Activated T-cell treated with anti-CD3 and anti-CD28 coated beads for 1 hour (primary cell): Measurements from ENCODE around the gene MED23.
A peak's percentile ranks its signal among the peaks of the same experiment; 100 is the strongest.

Experiments
- DNase-seq: peaks from one replicate; pipeline ENCODE4 v3.0.0-alpha.2; 2020; ENCODE audit warnings: low read depth

The MED23 gene, protein sequence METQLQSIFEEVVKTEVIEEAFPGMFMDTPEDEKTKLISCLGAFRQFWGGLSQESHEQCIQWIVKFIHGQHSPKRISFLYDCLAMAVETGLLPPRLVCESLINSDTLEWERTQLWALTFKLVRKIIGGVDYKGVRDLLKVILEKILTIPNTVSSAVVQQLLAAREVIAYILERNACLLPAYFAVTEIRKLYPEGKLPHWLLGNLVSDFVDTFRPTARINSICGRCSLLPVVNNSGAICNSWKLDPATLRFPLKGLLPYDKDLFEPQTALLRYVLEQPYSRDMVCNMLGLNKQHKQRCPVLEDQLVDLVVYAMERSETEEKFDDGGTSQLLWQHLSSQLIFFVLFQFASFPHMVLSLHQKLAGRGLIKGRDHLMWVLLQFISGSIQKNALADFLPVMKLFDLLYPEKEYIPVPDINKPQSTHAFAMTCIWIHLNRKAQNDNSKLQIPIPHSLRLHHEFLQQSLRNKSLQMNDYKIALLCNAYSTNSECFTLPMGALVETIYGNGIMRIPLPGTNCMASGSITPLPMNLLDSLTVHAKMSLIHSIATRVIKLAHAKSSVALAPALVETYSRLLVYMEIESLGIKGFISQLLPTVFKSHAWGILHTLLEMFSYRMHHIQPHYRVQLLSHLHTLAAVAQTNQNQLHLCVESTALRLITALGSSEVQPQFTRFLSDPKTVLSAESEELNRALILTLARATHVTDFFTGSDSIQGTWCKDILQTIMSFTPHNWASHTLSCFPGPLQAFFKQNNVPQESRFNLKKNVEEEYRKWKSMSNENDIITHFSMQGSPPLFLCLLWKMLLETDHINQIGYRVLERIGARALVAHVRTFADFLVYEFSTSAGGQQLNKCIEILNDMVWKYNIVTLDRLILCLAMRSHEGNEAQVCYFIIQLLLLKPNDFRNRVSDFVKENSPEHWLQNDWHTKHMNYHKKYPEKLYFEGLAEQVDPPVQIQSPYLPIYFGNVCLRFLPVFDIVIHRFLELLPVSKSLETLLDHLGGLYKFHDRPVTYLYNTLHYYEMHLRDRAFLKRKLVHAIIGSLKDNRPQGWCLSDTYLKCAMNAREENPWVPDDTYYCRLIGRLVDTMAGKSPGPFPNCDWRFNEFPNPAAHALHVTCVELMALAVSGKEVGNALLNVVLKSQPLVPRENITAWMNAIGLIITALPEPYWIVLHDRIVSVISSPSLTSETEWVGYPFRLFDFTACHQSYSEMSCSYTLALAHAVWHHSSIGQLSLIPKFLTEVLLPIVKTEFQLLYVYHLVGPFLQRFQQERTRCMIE (N-terminal part only)

DNA sequence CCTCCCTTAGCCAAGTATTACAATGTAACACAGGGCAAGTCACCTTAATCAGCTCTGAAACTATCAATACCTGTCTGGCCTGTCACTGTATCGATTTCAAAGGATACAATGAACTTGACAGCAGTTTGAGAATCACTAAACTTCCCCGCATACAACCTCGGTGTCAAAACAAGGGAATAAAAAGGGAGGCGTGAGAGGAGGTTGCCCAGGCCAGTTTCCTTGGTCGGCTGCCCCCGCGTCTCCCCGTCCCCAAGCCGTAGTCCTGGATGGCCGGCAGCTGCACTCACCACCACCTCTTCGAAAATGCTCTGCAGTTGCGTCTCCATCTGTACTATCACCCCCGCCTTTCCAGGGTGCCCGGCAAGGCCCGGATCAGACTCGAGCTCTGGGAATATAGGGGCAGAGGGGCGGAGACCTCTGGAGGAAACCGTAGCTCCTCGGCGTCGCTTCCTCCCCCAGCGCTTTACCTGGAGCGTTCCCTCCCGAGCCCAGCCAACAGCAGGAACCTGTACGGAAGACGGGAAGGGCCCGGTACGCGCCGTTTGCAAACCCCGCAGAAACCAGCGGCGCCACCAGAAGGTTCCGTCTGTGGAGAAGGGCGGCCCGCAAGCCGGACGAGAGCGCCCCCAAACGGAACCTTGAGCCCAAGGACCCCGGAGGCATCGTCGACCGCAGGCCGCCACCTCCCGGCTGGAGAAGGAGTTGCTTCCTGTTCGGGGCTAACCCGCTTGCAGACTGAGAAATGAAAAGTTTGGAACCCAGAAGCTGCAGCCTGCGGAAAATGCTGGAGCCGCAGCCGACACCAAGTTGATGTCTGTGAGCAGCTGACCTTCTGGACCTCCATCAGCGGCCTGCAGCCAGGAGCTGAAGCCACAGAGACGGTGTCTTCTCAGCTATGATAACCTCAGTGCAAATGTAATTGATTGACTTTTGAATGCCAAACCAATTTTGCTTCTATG lies at the start of gene MED23:
Gene MED23 (minus strand): TSS at position 519 of the 959 bp plus-strand sequence. CDS start 193 bp downstream, at position 326.
- DNase-seq: peak; percentile 95

DNA sequence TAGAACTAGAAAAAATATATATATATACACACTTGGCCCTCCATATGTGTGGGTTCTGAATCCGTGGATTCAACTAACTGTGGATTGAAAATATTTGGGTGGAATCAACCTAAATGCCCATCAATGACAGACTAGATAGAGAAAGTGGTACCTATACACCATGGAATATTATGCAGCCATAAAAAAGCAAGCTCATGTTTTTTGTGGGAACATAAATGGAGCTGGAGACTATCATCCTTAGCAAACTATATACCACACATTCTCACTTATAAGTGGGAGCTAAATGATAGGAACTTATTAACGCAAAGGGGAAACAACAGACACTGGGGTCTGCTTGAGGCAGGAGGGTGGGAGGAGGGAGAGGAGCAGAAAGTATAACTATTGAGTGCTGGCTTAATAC lies 45.1 kb upstream of the MED23 start:
- DNase-seq: no peak

DNA sequence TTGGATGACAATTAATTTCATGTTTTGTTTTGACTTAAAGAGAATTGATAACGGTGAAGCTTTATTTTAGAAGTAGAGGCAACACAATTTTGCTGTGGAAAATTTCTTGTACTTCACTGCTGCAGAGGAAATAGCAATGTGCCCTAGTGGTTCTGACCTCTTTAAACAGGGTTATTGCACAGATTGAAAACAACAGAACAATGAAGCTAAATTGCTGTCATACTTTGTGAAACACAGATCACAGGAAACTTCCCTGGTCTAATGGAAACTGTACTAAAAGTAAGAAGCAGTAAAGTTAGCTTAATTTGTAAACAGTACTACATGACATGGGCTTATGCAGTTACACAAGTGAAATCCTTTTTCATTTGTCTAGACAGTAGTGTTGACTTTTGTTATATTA lies 41.8 kb upstream of the MED23 start:
- DNase-seq: no peak

DNA sequence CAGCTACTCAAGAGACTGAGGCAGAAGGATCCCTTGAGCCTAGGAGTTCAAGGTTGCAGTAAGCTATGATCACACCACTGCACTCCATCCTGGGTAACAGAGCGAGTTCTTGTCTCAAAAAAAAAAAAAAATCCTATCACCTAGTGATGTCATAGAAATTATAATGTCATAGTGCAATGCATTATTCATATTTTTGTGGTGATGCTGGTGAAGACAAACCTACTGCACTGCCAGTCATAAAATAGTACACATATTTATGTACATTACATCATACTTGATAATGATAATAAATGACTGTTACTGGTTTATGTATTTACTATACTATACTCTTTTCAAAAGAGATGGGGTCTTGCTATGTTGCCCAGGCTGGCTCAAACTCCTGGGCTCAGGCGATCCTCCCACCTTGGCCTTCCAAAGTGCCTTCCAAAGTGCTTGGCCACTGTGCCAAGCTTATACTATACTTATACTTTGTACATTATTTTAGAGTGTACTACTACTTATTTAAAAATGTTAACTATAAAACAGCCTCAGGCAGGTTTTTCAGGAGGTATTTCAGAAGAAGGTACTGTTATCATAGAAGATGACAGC lies 35.6 kb upstream of the MED23 start:
- DNase-seq: no peak

DNA sequence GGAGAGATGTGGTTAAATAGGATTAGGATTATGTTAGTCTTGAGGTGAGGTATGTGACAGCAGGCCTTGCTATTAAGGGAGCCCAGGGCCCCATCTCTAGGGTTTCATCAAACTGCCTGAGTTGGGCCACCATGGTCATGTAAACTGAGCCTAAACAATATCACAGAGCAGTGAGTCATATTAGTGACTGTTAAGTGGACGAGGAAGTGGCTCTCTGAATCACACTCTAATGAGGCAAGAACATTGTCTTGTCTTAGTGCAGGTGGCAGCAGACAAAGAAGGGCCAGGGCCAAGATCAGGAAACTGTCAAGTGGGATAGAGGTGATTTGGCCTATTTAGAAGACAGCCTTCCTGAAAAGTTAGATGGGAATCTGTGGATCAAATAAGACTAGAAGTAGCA lies 32.2 kb upstream of the MED23 start:
- no peak for DNase-seq

DNA sequence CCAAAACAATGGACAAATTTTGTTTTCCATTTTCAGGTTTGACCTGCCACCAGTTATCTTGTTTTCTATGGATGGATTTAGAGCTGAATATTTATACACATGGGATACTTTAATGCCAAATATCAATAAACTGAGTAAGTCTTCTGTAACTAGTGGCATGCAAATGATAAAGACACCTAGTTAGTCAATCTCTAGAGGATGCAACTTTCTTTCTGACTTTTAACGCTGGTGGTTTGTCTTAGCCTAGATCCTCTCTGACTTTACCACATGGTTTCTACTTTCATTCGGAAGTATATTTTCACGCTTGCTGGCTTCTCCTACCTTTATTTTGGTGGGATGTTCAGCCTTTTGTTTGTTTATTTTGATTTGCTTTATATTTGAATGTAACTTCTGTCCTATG lies 30.2 kb upstream of the MED23 start:
- no peak for DNase-seq

DNA sequence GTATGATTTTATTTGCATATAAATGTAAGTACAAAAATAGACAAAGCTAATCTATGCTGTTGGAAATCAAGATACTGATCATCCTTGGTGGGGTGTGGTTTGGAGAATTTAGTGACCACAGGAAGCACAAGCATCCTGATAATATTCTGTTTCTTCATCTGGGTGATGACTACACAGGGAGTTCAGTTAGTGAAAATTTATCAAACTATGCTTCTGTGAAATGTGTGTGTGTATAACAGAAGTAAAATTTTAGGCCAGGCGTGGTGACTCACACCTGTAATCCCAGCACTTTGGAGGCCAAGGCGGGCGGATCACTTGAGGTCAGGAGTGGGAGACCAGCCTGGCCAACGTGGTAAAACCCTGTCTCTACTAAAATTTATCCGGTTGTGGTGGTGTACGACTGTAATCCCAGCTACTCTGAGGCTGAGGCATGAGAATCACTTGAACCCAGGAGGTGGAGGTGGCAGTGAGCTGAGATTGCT lies 29.6 kb upstream of the MED23 start:
- DNase-seq: no peak

DNA sequence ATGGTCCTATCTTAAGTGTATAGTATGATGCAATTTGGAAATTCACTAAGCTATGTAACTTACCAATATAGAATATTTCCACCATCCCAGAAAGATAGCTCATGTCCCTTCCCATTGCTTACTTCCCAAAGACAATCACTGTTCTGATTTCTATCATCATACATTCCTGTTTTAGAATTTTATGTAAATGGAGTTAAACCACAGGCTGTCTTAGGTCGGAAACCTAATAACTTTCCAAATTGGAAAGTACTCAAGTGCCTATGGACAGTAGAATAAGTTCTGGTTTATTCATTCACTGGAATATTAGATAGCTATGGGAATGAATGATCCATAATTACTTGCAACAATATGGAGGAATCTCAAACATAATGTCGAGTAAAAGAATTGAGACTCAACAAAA lies 29.2 kb upstream of the MED23 start:
- no peak for DNase-seq

DNA sequence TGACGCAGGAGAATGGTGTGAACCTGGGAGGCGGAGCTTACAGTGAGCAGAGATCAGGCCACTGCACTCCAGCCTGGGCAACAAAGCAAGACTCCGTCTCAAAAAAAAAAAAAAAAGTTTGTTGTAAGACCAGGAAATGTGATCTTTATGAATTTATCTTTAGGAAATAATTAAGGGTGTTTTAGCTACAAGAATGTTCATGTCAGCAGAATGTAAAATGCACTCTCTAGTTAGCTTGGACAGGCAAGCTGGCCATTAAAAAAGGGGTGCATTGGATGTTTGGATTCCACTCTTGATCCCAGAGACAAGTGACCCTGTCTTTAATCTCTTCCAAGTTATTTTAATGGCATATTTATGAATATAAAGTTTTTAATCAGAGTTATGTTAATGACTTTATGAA lies 28.6 kb upstream of the MED23 start:
- DNase-seq: no peak

DNA sequence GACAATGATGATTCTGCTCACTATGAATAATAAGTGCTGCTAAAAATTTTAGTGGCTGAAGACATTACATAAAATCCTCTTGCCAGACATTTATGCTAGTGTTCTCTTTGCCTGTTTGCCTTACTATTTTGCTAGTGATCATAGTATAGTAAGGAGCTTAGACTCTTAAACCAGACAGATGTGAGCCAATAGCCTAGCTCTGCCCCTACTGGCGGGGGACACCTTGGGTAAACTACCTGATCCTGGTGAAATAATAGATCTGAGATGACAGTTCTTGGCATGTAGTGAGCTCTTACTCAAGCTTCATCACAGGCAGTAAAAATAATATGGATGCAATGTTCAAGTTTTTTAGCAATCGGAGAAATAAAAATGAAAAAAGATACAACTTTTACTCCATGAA lies 27.9 kb upstream of the MED23 start:
- no peak for DNase-seq

DNA sequence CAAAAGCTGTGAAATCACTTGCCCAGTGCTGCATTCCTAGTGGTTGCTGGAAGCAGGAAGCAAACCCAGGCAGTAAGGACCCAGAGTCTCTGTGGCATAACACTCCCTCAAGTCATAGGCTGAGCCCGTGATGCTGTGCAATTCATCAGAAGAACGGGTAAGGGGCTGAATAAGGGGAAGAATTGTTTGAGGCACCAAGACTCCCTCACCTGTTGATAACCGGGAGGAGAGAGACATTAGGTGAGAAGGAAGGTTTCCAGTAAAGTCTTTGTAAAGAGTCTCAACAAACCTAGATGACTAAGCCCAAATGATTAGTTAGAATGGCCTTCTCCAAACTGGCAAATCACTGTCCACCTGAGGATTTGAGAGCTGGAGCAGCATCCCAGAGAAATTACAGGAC lies 27.3 kb upstream of the MED23 start:
- no peak for DNase-seq

DNA sequence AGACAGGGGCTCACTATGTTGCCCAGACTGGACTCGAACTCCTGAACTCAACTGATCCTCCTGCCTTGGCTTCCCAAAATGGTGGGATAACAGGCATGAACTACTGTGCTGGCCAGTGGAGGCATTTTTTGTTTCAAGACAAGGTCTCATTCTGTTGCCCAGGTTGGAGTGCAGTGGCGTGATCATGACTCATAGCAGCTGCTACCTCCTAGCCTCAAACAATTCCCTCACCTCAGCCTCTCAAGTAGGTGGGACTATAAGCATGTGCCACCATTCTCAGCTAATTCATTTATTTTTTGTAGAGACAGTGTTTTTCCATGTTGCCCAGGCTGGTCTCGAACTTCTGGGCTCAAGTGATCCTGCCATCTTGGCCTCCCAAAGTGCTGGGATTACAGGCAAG lies 26.3 kb upstream of the MED23 start:
- no peak for DNase-seq

DNA sequence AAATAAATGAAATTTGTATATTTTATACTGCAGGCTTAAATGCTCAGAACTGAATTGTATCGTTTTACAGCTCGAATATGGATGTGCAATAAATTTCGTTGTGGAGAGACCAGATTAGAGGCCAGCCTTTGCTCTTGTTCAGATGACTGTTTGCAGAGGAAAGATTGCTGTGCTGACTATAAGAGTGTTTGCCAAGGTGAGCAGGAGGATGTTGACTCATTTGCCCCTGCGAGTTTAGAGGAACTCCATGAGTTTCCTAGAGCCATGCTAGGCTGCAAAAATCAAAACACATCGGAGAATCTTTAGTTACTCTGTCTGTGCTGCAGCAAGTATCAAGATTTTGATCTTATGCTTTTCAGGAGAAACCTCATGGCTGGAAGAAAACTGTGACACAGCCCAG lies 24.4 kb upstream of the MED23 start:
- no peak for DNase-seq

DNA sequence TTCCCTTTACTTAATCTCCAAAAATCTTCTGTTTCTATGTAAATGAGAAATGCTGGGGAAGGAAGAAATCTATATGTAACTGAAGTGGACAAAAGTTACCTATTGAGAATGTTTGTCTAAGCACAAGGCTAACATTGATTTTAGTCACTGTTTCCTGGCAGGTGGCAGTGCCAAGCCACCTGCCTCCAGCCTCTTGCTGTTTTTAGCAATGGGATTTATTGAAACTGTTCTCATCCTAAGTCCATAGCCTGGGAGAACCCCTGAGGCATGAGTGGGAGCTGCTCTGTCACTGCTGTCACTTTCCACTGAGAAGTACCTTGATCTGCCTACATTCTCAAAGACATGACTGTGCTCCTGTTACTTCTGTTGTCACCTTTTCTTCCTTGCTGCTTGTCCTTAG lies 23.7 kb upstream of the MED23 start:
- DNase-seq: no peak

DNA sequence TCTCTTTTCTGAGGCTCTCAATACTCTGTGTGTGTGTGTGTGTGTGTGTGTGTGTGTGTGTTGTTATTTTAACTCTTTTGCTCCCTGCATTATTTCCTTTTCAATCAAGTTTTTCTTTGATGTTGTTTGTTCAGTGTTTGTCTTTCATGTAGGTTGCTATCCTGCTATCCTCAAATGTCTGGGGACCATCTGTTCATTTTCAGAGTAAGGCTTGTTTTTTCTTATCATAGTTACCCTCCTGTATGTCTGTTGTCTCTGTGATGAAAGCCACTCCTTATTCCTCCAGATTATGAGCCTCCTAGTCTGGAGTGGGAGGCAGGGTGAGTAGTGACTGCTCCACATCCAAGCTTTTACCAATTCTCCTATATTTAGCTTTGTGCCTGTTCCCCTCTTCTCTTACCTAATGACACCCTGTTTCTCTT lies 18.2 kb upstream of the MED23 start:
- no peak for DNase-seq

DNA sequence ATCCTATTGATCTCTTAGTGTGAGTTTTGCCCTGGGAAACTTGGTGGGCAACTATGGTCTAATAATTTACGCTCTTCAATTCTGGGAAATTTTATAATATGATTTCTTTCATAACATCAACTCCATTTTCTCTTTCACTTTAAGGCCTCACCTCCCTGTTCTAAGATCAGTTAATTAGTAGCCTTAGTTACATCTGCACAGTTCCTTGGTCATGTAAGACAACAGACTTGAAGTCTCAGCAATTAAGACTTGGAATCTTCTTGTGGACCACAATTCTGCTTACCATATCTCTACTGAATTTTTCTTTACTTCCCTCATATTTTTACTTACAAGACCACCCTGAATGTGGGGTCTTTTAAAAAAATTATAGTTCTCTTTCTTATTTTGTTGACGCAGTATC lies 17.8 kb upstream of the MED23 start:
- no peak for DNase-seq

DNA sequence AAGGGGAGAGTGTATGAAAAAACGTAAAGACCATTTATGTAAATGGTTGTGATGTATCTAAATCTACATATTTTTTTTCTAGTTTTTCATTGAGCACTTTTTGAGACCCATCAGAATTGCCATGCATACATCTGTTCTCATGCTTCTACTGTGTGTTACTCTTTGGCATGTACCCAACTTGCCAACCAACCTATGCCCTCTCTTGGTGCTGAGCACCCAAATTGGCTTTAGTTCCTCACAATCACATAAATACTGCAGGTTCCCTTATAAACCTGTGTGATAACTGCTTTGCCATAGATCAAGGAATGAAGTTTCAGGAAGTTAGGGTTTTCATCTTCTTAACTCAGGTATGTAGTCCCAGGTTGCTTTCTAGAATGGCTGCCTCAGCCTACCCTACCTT lies 16.9 kb upstream of the MED23 start:
- DNase-seq: no peak

DNA sequence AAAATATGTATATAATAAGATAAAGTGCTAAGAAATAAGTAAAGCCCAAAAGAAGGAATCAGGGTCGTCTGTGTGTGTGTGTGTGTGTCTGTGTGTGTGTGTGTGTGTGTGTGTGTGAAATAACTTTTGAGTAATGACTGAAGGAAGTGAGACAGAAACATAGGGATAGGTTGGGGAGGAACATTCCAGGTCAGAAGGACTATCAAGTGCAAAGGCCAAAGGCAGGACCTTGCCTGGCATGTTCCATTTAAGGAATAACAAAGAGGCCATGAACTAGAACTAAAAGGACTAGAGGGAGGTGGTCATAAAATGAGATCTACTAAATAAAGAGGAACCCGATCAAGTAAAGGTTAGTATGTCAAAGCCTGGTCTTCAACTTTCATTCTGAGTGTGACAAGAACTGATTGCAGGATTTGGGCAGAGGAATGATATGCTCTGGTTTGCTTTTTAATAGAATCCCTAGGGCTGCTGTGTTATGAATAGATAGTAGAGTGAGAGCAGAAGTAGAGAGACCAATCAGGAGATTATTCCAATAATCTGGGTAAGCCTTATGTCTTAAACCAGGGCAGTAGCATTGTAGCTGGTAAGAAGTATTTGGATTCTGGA lies 15.9 kb upstream of the MED23 start:
- DNase-seq: no peak

DNA sequence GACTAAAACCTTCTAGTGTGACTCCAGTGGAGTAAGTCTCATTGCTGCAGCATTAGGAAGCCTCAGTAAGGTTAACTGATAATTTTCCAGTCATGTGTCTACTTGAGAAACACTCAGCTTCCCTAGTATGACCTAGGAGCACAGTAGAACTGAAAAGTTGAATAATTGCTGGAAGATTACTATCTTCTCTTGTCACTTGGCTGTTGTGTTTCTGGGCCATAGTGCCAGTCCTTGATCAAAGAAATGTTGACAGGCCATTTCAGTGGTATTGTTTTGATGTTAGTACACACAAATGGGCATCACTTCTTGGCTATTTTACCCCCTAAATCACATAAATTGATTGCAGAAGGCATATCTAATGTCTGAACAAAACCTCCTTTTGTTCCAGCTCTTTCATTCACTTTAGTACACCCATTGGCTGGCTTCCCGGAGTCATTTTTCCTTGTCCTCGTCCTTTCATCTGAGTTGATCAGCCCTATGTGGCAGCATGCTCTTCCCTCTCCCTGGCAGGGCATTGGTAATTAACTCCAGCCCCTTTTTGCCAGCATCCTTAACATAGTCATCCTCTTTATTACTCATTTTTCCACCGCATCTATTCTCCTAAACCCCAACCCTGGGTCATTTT lies 15.1 kb upstream of the MED23 start:
- no peak for DNase-seq

DNA sequence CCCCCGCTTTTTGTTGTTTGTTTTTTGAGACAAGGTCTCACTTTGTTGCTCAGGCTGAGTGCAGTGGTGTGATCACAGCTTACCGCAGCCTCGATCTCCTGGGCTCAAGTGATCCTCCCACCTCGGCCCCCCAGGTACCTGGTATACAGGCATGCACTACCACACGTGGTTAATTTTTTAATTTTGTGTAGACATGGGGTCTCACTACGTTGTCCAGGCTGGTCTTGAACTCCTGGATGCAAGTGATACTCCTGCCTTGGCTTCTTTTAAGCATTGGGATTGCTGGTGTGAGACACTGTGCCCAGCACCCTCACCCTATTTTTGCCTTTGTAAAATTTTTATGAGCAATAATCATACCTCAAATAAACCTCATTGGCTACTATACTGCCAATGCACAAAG lies 14.5 kb upstream of the MED23 start:
- DNase-seq: no peak
